ENCODE data around the gene GYPB. TPM values are rescaled to one million over a fixed set of nuclear protein-coding genes. Genes with fewer than 3 reads are reported as not detected.
"Not testable (repeated sequence)": the region's sequence is repeated elsewhere in the genome, so short reads cannot be mapped to it uniquely, and the experiment has no call there.

GYPB gene
- total RNA-seq (not detected), polyA plus RNA-seq (not detected), total RNA-seq (not detected)

- H3K4me1 ChIP-seq (ENCODE audit: control insufficient read depth in 2 of 2, insufficient read depth in 2 of 2, low read length in 2 of 2); intact Hi-C loops (cut with micrococcal nuclease); H3K9me3 ChIP-seq (ENCODE audit: control insufficient read depth in 2 of 3, low read length in 3 of 3); H3K4me3 ChIP-seq (ENCODE audit: low read length); H3K27ac Mint-ChIP-seq; H3K27me3 ChIP-seq (ENCODE audit: control insufficient read depth in 2 of 2, insufficient read depth in 2 of 2, low read length in 2 of 2); H3K36me3 Mint-ChIP-seq; H3K9me3 Mint-ChIP-seq; DNase-seq; H3K27ac ChIP-seq (ENCODE audit: low read depth, low read length); POLR2A ChIA-PET; H3K36me3 ChIP-seq (ENCODE audit: control insufficient read depth in 2 of 3, insufficient read depth in 3 of 3, low read length in 3 of 3); H3K4me3 Mint-ChIP-seq; H3K4me1 Mint-ChIP-seq; H3K27me3 Mint-ChIP-seq; ATAC-seq; CTCF ChIA-PET: not testable (repeated sequence)
Observed at GRCh38 chr4:144019277-144019676, at the start of gene GYPB. Gene GYPB, minus strand, starts transcription at chr4:144019380. Its CDS starts 93 bp downstream, at chr4:144019287.

GRCh38 chr4:144061556-144061955 lies 42.4 kb upstream of the GYPB start:
- Mint-ChIP-seq H3K27me3 (peaks cover 0 to 22% (median 4%) of the 10 kb centered on the region in 5 donors), H3K9me3 (peaks cover 7 to 32% (median 17%) of the 10 kb centered on the region in 11 donors)
- H3K4me3 Mint-ChIP-seq; H3K4me3 ChIP-seq (ENCODE audit: low read length); H3K36me3 Mint-ChIP-seq; H3K27ac ChIP-seq (ENCODE audit: low read depth, low read length); H3K4me1 Mint-ChIP-seq; H3K27me3 ChIP-seq (ENCODE audit: control insufficient read depth in 2 of 2, insufficient read depth in 2 of 2, low read length in 2 of 2); H3K36me3 ChIP-seq (ENCODE audit: control insufficient read depth in 2 of 3, insufficient read depth in 3 of 3, low read length in 3 of 3); H3K9me3 ChIP-seq (ENCODE audit: control insufficient read depth in 2 of 3, low read length in 3 of 3); H3K4me1 ChIP-seq (ENCODE audit: control insufficient read depth in 2 of 2, insufficient read depth in 2 of 2, low read length in 2 of 2); H3K27ac Mint-ChIP-seq; DNase-seq; CTCF ChIA-PET; ATAC-seq; intact Hi-C loops (cut with micrococcal nuclease); POLR2A ChIA-PET: not testable (repeated sequence)

DNA sequence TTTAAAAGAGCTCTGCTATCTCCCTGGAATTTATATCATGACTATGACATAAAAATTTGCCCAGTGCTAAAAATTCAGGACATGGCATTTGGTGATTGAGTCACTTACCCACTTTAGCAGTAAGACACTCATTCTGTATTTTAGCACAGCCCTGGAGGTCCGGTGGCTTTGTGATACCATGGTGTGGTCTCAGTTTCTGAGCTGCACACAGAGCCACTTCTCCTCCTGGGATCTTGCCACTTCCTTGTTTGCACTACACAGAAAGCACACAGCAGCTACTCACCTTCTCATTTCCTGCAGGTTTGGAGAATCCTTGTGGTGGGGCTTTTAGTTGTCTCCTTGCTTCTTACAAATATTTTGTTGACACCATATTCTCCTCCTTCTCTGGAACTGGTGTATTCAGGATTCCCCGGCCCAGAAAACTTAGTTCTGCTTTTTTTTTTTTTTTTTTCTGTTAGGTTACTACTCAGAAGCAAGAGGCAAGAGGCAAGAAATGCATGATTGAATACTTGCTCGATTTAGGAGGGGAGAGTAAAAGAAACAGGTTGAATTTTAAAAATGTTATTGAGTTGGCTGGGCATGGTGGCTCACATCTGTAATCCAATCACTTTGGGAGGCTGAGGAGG lies 41.2 kb upstream of the GYPB start:
- H3K4me3 Mint-ChIP-seq; H3K36me3 Mint-ChIP-seq; H3K4me3 ChIP-seq (ENCODE audit: low read length); H3K4me1 Mint-ChIP-seq; H3K27me3 ChIP-seq (ENCODE audit: control insufficient read depth in 2 of 2, insufficient read depth in 2 of 2, low read length in 2 of 2); intact Hi-C loops (cut with micrococcal nuclease); H3K27ac Mint-ChIP-seq; H3K27ac ChIP-seq (ENCODE audit: low read depth, low read length); DNase-seq; H3K4me1 ChIP-seq (ENCODE audit: control insufficient read depth in 2 of 2, insufficient read depth in 2 of 2, low read length in 2 of 2); H3K36me3 ChIP-seq (ENCODE audit: control insufficient read depth in 2 of 3, insufficient read depth in 3 of 3, low read length in 3 of 3); ATAC-seq; H3K9me3 ChIP-seq (ENCODE audit: control insufficient read depth in 2 of 3, low read length in 3 of 3); CTCF ChIA-PET; POLR2A ChIA-PET: not testable (repeated sequence)
- Mint-ChIP-seq H3K9me3 (peaks cover 7 to 32% (median 17%) of the 10 kb centered on the region in 11 donors), H3K27me3 (peaks cover 0 to 27% (median 5%) of the 10 kb centered on the region in 5 donors)

DNA sequence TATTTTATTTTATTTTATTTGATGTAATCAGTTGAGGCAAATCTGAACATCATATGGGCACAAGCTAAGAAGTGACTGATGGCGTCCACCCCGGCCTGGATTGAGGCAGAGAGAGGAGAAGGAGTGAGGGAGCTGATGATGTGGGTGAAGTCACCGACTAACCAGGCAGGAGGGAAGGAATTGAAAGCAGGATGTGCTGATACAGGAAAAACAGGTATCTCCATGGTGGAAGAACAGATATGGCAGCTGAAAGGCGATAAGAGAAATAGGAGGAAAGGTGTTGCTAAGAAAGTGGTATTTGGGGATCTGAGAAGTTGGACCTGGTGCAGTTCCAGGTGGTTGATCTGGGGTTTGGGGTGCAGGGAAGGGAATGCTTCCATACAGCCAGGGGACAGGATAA lies 37.6 kb upstream of the GYPB start:
- H3K9me3 Mint-ChIP-seq, result peaks cover 5 to 24% (median 8%) of the 10 kb centered on the region in 11 donors
- no peaks in the 10 kb centered on the region for H3K36me3 ChIP-seq (ENCODE audit: control insufficient read depth in 2 of 3, insufficient read depth in 3 of 3, low read length in 3 of 3)
- H3K27ac Mint-ChIP-seq, result no peak overlapping the region
- no peak for DNase-seq
- CTCF ChIA-PET, result no interaction called here
- no peak overlapping the region for H3K27ac ChIP-seq (ENCODE audit: low read depth, low read length)
- POLR2A ChIA-PET, result no interaction called here
- no peak for ATAC-seq
- H3K27me3 Mint-ChIP-seq, result peaks cover 3 to 27% (median 7%) of the 10 kb centered on the region in 5 donors
- H3K4me3 Mint-ChIP-seq, result no peak overlapping the region
- H3K27me3 ChIP-seq (ENCODE audit: control insufficient read depth in 2 of 2, insufficient read depth in 2 of 2, low read length in 2 of 2), result no peaks in the 10 kb centered on the region
- H3K36me3 Mint-ChIP-seq, result peaks cover 0 to 8% (median 5%) of the 10 kb centered on the region in 5 donors
- H3K4me1 Mint-ChIP-seq, result no peaks in the 10 kb centered on the region
- no peaks in the 10 kb centered on the region for H3K9me3 ChIP-seq (ENCODE audit: control insufficient read depth in 2 of 3, low read length in 3 of 3)
- no peaks in the 10 kb centered on the region for H3K4me1 ChIP-seq (ENCODE audit: control insufficient read depth in 2 of 2, insufficient read depth in 2 of 2, low read length in 2 of 2)
- intact Hi-C loops (cut with micrococcal nuclease), result no loop called here
- no peak overlapping the region for H3K4me3 ChIP-seq (ENCODE audit: low read length)

DNA sequence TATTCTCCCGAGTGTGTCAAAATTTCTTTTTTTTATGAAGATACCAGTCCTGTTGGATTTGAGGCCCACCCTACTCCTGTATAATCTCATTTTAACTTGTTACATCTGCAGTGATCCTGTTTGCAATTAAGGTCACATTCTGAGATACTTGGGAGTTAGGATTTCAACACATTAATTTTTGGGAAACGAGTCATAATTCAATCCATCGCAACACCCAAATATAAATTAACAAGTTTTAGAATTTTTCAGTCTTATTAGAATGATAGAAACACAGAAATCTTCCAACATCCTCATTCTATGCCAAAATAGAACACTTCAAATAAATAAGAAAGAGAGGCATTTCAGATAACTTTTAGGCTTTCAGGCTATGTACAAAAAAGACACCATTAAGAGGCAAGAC lies 36.2 kb upstream of the GYPB start:
- H3K4me3 Mint-ChIP-seq; H3K9me3 Mint-ChIP-seq; ATAC-seq; H3K4me1 Mint-ChIP-seq; H3K9me3 ChIP-seq (ENCODE audit: control insufficient read depth in 2 of 3, low read length in 3 of 3); H3K27me3 ChIP-seq (ENCODE audit: control insufficient read depth in 2 of 2, insufficient read depth in 2 of 2, low read length in 2 of 2); H3K36me3 ChIP-seq (ENCODE audit: control insufficient read depth in 2 of 3, insufficient read depth in 3 of 3, low read length in 3 of 3); CTCF ChIA-PET; H3K4me3 ChIP-seq (ENCODE audit: low read length); intact Hi-C loops (cut with micrococcal nuclease); H3K36me3 Mint-ChIP-seq; DNase-seq; H3K27ac ChIP-seq (ENCODE audit: low read depth, low read length); POLR2A ChIA-PET; H3K4me1 ChIP-seq (ENCODE audit: control insufficient read depth in 2 of 2, insufficient read depth in 2 of 2, low read length in 2 of 2); H3K27ac Mint-ChIP-seq: not testable (repeated sequence)
- peaks cover 0 to 20% (median 7%) of the 10 kb centered on the region in 5 donors for H3K27me3 Mint-ChIP-seq

DNA sequence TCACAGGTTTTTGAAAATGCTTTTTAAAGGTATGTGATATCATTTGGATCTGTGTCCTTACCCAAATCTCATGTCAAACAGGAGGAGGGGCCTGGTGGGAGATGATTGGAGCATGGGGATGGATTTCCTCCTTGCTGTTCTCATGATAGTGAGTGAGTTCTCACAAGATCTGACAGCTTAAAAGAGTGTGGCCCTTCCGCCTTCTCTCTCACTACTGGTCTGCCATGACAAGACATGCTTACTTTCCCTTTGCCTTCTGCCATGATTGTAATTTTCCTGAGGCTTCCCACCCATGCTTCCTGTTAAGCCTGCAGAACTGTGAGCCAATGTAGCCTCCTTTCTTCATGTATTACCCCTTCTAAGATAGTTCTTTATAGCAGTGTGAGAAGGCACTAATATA lies 32.3 kb upstream of the GYPB start:
- H3K27ac Mint-ChIP-seq; POLR2A ChIA-PET; DNase-seq; H3K27me3 Mint-ChIP-seq; H3K36me3 ChIP-seq (ENCODE audit: control insufficient read depth in 2 of 3, insufficient read depth in 3 of 3, low read length in 3 of 3); H3K4me3 Mint-ChIP-seq; ATAC-seq; H3K4me1 Mint-ChIP-seq; H3K36me3 Mint-ChIP-seq; H3K4me1 ChIP-seq (ENCODE audit: control insufficient read depth in 2 of 2, insufficient read depth in 2 of 2, low read length in 2 of 2); H3K27me3 ChIP-seq (ENCODE audit: control insufficient read depth in 2 of 2, insufficient read depth in 2 of 2, low read length in 2 of 2); H3K9me3 ChIP-seq (ENCODE audit: control insufficient read depth in 2 of 3, low read length in 3 of 3); H3K9me3 Mint-ChIP-seq; H3K4me3 ChIP-seq (ENCODE audit: low read length); CTCF ChIA-PET; H3K27ac ChIP-seq (ENCODE audit: low read depth, low read length); intact Hi-C loops (cut with micrococcal nuclease): not testable (repeated sequence)

GRCh38 chr4:144050631-144051030 lies 31.5 kb upstream of the GYPB start:
- not testable (repeated sequence) for H3K4me1 Mint-ChIP-seq, H3K36me3 Mint-ChIP-seq

More at GRCh38 chr4:144050631-144051030, 31.5 kb upstream of the GYPB start:
- CTCF ChIA-PET; H3K9me3 ChIP-seq (ENCODE audit: control insufficient read depth in 2 of 3, low read length in 3 of 3); intact Hi-C loops (cut with micrococcal nuclease); H3K27ac Mint-ChIP-seq; POLR2A ChIA-PET; H3K4me3 ChIP-seq (ENCODE audit: low read length); H3K4me1 ChIP-seq (ENCODE audit: control insufficient read depth in 2 of 2, insufficient read depth in 2 of 2, low read length in 2 of 2); ATAC-seq; H3K4me3 Mint-ChIP-seq; H3K27ac ChIP-seq (ENCODE audit: low read depth, low read length); H3K9me3 Mint-ChIP-seq; DNase-seq; H3K36me3 ChIP-seq (ENCODE audit: control insufficient read depth in 2 of 3, insufficient read depth in 3 of 3, low read length in 3 of 3); H3K27me3 Mint-ChIP-seq; H3K27me3 ChIP-seq (ENCODE audit: control insufficient read depth in 2 of 2, insufficient read depth in 2 of 2, low read length in 2 of 2): not testable (repeated sequence)
